ENCODE results near the gene TUBB4A.

DNA sequence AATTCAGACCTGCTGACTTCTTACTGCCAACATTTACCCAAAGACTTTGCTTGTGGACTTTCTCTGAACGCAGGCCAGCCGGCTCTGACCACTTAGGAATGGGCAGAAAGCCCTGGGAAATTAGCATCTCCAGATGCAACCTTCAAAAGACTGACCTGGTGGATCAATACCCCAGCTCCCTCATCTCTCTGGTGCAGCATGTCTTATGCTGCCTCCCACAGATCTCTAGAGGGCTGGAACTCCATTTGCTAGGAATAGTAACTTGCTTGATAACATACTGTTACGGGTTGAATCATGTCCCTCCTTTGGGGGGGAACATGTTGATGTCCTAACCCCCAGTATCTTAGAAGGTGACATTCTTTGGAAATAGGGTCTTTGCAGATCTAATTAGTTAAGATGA, 55.7 kb downstream of the TUBB4A start:
- TF ChIP-seq, protein P1, sequence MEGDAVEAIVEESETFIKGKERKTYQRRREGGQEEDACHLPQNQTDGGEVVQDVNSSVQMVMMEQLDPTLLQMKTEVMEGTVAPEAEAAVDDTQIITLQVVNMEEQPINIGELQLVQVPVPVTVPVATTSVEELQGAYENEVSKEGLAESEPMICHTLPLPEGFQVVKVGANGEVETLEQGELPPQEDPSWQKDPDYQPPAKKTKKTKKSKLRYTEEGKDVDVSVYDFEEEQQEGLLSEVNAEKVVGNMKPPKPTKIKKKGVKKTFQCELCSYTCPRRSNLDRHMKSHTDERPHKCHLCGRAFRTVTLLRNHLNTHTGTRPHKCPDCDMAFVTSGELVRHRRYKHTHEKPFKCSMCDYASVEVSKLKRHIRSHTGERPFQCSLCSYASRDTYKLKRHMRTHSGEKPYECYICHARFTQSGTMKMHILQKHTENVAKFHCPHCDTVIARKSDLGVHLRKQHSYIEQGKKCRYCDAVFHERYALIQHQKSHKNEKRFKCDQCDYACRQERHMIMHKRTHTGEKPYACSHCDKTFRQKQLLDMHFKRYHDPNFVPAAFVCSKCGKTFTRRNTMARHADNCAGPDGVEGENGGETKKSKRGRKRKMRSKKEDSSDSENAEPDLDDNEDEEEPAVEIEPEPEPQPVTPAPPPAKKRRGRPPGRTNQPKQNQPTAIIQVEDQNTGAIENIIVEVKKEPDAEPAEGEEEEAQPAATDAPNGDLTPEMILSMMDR (IDR thresholded peaks at IDR 0.05 in 2 of 3, conservative IDR thresholded peaks at IDR 0.05 in 1 of 3; ENCODE audit: control insufficient read depth in 2 of 3, extremely low read depth in 1 of 3, insufficient read depth in 1 of 3, low read depth in 3 of 3, low read length in 3 of 3), result no peak
- TF ChIP-seq HDAC2 (IDR thresholded peaks at IDR 0.05) (no peak), ETV6 (conservative IDR thresholded peaks at IDR 0.05 in 1 of 2, IDR thresholded peaks at IDR 0.05 in 1 of 2; ENCODE audit: borderline replicate concordance in 1 of 2, low read depth in 1 of 2) (no peak), MXI1 (IDR thresholded peaks at IDR 0.05; ENCODE audit: low read depth, low read length) (no peak)
- TF ChIP-seq, protein P2, sequence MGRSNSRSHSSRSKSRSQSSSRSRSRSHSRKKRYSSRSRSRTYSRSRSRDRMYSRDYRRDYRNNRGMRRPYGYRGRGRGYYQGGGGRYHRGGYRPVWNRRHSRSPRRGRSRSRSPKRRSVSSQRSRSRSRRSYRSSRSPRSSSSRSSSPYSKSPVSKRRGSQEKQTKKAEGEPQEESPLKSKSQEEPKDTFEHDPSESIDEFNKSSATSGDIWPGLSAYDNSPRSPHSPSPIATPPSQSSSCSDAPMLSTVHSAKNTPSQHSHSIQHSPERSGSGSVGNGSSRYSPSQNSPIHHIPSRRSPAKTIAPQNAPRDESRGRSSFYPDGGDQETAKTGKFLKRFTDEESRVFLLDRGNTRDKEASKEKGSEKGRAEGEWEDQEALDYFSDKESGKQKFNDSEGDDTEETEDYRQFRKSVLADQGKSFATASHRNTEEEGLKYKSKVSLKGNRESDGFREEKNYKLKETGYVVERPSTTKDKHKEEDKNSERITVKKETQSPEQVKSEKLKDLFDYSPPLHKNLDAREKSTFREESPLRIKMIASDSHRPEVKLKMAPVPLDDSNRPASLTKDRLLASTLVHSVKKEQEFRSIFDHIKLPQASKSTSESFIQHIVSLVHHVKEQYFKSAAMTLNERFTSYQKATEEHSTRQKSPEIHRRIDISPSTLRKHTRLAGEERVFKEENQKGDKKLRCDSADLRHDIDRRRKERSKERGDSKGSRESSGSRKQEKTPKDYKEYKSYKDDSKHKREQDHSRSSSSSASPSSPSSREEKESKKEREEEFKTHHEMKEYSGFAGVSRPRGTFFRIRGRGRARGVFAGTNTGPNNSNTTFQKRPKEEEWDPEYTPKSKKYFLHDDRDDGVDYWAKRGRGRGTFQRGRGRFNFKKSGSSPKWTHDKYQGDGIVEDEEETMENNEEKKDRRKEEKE (IDR thresholded peaks at IDR 0.05), result no peak

Data from GM12878 (cell line).